ENCODE measurements around the gene CACUL1.
A peak's percentile ranks its signal among the peaks of the same experiment; 100 is the strongest.

Gene CACUL1

DNA sequence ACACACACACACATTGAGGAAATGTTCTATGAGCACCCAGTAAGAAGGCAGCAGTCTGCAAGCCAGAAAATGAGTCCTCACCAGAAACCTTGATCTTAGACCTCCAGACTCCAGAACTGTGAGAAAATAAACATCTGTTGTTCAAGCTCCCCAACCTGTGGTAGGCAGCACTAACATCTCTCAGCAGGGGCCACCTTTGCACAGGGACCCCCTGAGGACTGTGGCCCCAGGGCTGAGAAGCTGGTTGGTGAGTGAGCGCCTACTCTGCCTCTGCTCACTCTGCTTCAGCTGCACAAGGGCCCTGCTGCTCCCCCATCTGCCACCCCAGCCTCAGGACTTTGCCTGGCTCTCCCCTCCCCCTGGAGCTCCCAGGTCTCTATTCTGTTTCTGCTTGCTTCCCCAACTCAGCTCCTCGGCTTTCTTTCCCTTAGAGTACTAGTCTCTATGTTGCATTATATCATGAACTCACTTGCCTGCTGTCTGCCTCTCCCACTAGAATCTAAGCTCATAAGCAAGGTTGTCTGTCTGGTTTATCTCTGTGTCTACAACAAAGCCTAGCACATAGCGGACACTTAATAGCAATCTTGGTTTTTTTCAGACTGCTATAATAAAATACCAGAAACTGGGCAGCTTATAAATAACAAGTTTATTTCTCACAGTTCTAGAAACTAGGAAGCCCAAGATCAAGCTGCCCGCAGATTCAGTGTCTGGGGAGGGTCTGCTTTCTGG, 118.9 kb downstream of the CACUL1 start:
- no peak for DNase-seq
- TF ChIP-seq GATA1 (IDR thresholded peaks at IDR 0.05; ENCODE audit: low read depth, low read length) (no peak), POLR2A (IDR thresholded peaks at IDR 0.05; ENCODE audit: low read length) (no peak)

DNA sequence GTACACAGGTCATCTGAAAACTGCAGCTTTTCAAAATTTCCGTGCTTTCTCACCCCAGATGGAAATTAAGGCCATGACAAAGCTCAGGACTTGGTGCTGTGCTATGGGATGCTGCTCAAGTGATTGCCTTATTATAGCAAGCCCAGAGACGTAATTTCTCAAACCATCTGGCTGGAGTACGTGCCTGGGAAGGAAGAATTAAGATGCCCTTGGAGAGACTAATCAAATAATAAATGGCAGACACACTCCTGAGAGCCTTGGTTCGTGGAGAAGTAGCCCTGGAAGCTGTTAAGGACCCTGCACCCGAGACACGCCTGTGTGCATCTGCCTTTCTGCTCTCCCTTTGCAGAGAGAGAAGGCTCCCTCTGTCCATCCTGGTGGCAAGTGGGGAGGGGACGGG, 121.0 kb downstream of the CACUL1 start:
- TF ChIP-seq GATA1 (IDR thresholded peaks at IDR 0.05; ENCODE audit: low read depth, low read length) = no peak
- TF ChIP-seq POLR2A (IDR thresholded peaks at IDR 0.05; ENCODE audit: low read length) = no peak

GRCh38 chr10:118629211-118629610, 125.6 kb downstream of the CACUL1 start:
- TF ChIP-seq POLR2A (IDR thresholded peaks at IDR 0.05; ENCODE audit: low read length) = no peak
- TF ChIP-seq GATA1 (IDR thresholded peaks at IDR 0.05; ENCODE audit: low read depth, low read length) = no peak
- no peak for DNase-seq

More for the DNA sequence above, 121.0 kb downstream of the CACUL1 start:
- DNase-seq = no peak

DNA sequence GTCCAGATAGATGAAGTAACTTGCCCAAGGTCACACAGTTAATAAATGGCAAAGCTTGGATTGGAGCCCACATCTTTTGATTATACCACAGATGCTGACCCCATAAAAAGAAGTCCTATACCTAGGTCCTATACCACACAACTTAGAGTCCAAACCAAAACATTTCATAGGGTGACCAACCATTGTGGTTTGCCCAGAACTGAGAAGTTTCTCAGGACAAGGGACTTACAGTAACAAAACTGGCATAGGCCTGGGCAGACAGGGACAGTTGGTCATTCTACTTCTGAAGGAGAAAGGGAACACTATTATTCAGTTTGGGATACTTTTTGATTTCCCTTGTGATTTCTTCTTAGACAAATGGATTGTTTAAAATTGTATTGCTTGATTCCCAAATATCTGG, 126.4 kb downstream of the CACUL1 start:
- TF ChIP-seq POLR2A (IDR thresholded peaks at IDR 0.05; ENCODE audit: low read length) (no peak), GATA1 (IDR thresholded peaks at IDR 0.05; ENCODE audit: low read depth, low read length) (no peak)

DNA sequence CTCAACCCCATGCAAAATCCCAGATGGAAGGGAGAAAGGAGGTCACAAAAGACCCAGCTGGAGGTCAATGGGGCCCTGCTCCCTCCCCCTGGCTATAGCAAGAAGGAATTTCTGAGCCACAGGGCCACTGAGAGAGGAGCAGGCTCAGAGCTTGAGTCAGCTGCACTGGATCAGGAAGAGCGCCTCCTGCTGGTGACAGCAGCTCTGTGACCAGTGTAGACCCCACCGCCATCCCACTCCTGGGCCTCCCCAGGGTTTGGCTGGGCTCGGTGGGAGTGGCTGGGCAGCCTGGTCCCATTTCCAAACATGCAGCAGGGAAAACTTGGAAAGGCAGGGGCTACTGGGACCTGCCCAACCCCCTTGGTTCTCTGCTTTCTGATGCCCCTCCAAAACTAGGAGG, 127.8 kb downstream of the CACUL1 start:
- DNase-seq = peak; percentile 13 to 40
- TF ChIP-seq GATA1 (IDR thresholded peaks at IDR 0.05; ENCODE audit: low read depth, low read length) (no peak), POLR2A (IDR thresholded peaks at IDR 0.05; ENCODE audit: low read length) (no peak)

More for the DNA sequence above, 126.4 kb downstream of the CACUL1 start:
- no peak for DNase-seq

All from erythroblast (primary cell).